ENCODE data around the gene TBC1D7. TPM values are rescaled to one million over a fixed set of nuclear protein-coding genes. Genes with fewer than 3 reads are reported as not detected.
A peak's percentile ranks its signal among the peaks of the same experiment; 100 is the strongest.

TBC1D7 gene
- total RNA-seq, 1 donor, result 23.7 TPM

DNA sequence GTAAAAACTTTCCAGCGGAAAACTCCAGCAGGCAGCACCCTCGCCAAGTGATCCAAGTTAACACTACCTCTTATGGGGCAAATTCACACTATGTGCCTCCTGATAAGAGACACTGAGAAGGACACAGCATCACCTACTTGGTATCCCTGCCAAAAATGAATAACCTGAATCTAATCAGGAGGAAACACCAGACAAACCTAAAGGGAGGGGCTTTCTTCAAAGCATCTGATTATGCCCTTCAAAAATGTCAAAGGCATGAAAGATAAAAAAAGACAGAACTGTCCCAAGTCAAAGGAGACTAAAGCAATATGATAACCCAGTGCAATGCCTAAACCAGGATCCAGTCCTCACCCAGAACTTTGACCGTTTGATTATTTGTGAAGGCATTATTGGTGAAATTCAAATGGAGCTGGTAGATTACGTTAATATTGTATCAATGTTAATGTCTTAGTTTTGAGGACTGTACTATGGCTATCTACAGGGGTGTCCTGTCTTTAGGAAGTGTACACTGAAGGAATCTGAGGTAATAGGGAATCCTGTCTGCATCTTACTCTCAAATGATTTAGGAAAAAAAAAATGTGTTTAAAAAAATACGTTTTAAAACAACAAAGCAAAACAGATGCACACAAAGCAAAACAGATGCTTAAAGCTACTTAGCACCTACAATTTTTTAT lies 8.3 kb downstream of the TBC1D7 start:
- DNase-seq (ENCODE audit: low read depth), result no peak
- H3K4me3 ChIP-seq (ENCODE audit: low read depth, low read length), result no peak overlapping the region
- TF ChIP-seq, protein P1, sequence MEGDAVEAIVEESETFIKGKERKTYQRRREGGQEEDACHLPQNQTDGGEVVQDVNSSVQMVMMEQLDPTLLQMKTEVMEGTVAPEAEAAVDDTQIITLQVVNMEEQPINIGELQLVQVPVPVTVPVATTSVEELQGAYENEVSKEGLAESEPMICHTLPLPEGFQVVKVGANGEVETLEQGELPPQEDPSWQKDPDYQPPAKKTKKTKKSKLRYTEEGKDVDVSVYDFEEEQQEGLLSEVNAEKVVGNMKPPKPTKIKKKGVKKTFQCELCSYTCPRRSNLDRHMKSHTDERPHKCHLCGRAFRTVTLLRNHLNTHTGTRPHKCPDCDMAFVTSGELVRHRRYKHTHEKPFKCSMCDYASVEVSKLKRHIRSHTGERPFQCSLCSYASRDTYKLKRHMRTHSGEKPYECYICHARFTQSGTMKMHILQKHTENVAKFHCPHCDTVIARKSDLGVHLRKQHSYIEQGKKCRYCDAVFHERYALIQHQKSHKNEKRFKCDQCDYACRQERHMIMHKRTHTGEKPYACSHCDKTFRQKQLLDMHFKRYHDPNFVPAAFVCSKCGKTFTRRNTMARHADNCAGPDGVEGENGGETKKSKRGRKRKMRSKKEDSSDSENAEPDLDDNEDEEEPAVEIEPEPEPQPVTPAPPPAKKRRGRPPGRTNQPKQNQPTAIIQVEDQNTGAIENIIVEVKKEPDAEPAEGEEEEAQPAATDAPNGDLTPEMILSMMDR (IDR thresholded peaks at IDR 0.05; ENCODE audit: insufficient read depth, low read depth, low read length), result no peak

DNA sequence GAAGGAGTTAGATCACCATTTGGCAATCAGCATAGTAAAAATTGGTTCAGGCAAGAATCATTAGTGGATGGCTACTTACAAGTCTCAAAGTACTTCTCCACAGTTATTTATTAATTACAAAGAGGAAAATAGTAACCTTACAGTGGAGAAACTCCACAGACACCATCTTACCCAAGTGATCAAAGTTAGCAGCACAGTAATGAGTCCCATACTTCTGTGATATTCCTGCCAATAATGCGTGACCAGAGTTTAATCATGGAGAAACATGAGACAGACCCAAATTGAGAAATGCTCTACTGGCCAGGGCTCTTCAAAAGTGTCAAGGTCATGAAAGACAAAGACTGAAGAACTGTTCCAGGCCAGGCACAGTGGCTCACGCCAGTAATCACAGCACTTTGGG lies 9.5 kb downstream of the TBC1D7 start:
- DNase-seq (ENCODE audit: low read depth), result no peak
- TF ChIP-seq, protein P1 (IDR thresholded peaks at IDR 0.05; ENCODE audit: insufficient read depth, low read depth, low read length), result no peak
- no peak overlapping the region for H3K4me3 ChIP-seq (ENCODE audit: low read depth, low read length)

DNA sequence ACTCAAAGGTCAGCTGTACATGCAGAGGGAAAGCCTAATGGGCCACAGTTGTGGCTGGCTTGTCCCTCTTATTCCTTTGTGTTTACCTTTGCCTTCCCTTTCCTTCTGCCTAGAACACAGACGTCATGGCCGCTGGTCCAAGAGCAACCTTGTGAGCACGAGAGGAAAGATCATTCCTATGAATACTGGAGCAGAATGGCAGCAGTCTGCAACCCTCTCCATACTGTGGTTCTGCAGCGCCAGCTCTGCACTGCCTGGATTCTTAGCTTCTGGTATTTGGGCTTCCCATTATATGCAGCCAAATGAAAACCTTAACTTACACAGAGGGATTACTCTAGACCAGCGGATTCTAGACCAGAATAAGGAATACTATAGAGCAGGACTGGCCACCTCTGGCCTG lies 12.4 kb downstream of the TBC1D7 start:
- TF ChIP-seq, protein P1 (IDR thresholded peaks at IDR 0.05; ENCODE audit: insufficient read depth, low read depth, low read length), result no peak
- no peak overlapping the region for H3K4me3 ChIP-seq (ENCODE audit: low read depth, low read length)
- no peak for DNase-seq (ENCODE audit: low read depth)

DNA sequence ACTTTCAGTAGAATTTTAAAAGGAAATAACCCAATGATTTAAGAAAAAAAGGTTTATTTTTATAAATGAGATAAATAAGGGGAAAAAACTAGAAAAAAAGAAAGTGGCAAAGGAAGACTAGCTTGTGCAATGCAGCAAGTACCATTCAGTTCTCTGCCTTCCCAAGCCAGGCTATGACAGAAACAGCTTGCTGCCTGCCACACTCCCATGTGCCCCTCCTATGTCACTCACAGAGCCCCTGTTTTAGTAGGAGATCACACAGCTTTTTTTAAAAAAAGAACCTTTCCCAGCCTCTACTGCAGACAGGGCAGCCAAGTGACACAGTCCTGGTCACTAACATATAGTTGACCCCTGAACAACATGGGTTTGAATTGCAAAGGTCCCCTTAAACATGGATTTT lies 13.5 kb downstream of the TBC1D7 start:
- H3K4me3 ChIP-seq (ENCODE audit: low read depth, low read length), result no peak overlapping the region
- no peak for DNase-seq (ENCODE audit: low read depth)
- TF ChIP-seq, protein P1 (IDR thresholded peaks at IDR 0.05; ENCODE audit: insufficient read depth, low read depth, low read length), result no peak

DNA sequence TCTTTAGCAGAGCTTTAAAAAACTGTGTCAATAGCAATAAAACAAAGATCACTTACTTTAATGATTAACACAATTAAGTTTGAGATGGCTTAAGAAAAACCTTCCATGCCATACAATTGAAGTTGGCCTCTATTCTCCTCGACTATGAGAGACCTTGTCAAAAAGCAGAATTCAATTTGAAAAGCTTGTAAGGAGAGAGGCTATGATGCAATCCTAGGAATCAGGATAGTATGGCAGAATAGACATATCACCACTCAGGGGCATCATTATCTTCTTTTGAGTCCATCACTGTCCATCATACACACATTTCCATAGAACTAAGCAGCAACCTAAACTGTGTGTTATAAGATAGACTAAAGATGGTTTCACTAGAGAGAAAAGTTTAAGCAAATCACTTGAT lies 17.2 kb downstream of the TBC1D7 start:
- TF ChIP-seq, protein P1 (IDR thresholded peaks at IDR 0.05; ENCODE audit: insufficient read depth, low read depth, low read length), result no peak
- DNase-seq (ENCODE audit: low read depth), result no peak
- H3K4me3 ChIP-seq (ENCODE audit: low read depth, low read length), result no peak overlapping the region

DNA sequence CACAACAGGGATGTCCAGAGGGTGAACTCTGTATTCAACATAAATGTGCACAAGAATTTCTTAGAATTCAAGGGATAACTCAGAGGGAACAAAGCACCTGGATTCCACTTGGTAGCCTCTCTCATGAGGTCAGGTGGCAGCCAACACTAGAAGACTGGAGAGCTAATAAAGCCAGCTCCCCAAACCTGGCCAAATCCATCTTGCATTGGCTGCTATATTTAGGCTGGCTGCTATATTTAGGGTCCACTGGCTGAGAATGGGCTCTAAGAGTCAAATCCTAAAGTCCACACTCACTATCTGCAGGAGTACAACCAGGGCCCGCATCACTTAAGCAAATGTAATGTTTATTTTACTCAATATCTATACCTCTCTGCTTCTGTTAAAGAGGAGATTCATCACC lies 20.0 kb downstream of the TBC1D7 start:
- TF ChIP-seq, protein P1 (IDR thresholded peaks at IDR 0.05; ENCODE audit: insufficient read depth, low read depth, low read length), result no peak
- H3K4me3 ChIP-seq (ENCODE audit: low read depth, low read length), result no peak overlapping the region
- DNase-seq (ENCODE audit: low read depth), result no peak

DNA sequence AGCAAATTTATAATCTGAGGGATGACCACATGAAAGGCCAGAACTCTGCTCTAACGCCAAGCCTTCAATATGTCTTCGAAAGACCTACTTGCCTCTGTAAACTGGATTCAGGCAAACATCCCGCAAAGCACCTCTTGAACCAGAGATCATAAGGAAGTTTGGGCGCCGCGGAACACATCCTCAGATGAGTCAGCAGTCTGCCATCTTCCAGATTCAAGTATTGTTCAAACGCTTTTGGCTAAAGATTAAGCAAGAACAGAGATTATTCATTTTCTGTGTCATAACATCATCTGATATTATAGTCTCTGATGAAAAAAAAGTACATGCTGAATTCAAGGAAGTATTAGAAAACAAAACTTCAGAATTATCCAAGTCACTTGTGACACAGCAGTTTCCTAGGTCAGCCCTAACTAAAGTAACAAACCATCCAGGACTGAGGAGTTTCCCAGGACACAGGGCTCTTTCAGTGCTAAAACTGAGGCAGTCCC lies 20.8 kb downstream of the TBC1D7 start:
- TF ChIP-seq, protein P1 (IDR thresholded peaks at IDR 0.05; ENCODE audit: insufficient read depth, low read depth, low read length), result no peak
- DNase-seq (ENCODE audit: low read depth), result peak; percentile 44
- H3K4me3 ChIP-seq (ENCODE audit: low read depth, low read length), result no peak overlapping the region

All from fibroblast of villous mesenchyme (primary cell).